WERI-Rb-1 (cell line): ENCODE measurements around the gene SOCS3.
"Not testable (repeated sequence)": the region's sequence is repeated elsewhere in the genome, so short reads cannot be mapped to it uniquely, and the experiment has no call there.

ENCODE experiments used
- DNase-seq: peaks from one replicate; pipeline ENCODE4 v3.0.0-alpha.2; 2020
- H3K27ac ChIP-seq: fragments of 250-450 bp; sonication (Bioruptor Pico); 2 replicates; pipeline ENCODE4 v1.5.1; 2020; ENCODE audit warnings: mild to moderate bottlenecking, moderate library complexity
- H3K27me3 ChIP-seq: fragments of 250-450 bp; sonication (Bioruptor Pico); 2 replicates; pipeline ENCODE4 v1.5.1; 2021; ENCODE audit warnings: mild to moderate bottlenecking, low read depth, moderate library complexity; ENCODE audit not compliant: insufficient read depth, severe bottlenecking
- H3K36me3 ChIP-seq: fragments of 250-450 bp; sonication (Bioruptor Pico); 2 replicates; pipeline ENCODE4 v1.5.1; 2020; ENCODE audit warnings: mild to moderate bottlenecking, moderate library complexity
- H3K4me3 ChIP-seq: 2 replicates; pipeline ENCODE4 v1.5.1; 2011; ENCODE audit warnings: low read depth, mild to moderate bottlenecking, control low read depth, low read length
- H3K9me3 ChIP-seq: fragments of 250-450 bp; sonication (Bioruptor Pico); 2 replicates; pipeline ENCODE4 v1.5.1; 2021; ENCODE audit warnings: mild to moderate bottlenecking, moderate library complexity; ENCODE audit not compliant: severe bottlenecking
- TF ChIP-seq, protein P1 (sequence below): IDR thresholded peaks from 2 replicates; pipeline ENCODE4 v1.5.1; 2011; ENCODE audit warnings: low read depth, mild to moderate bottlenecking, control low read depth, inconsistent platforms, low read length

The SOCS3 gene

GRCh38 chr17:78340183-78340955 is 19.5 kb downstream of the SOCS3 start:
- Histone ChIP-seq H3K9me3 (no peaks in the 10 kb centered on the region), H3K27me3 (no peaks in the 10 kb centered on the region), H3K36me3 (no peaks in the 10 kb centered on the region), H3K27ac (no peak overlapping the region), H3K4me3 (no peak overlapping the region)
- DNase-seq, result no peak
- TF ChIP-seq, protein P1, sequence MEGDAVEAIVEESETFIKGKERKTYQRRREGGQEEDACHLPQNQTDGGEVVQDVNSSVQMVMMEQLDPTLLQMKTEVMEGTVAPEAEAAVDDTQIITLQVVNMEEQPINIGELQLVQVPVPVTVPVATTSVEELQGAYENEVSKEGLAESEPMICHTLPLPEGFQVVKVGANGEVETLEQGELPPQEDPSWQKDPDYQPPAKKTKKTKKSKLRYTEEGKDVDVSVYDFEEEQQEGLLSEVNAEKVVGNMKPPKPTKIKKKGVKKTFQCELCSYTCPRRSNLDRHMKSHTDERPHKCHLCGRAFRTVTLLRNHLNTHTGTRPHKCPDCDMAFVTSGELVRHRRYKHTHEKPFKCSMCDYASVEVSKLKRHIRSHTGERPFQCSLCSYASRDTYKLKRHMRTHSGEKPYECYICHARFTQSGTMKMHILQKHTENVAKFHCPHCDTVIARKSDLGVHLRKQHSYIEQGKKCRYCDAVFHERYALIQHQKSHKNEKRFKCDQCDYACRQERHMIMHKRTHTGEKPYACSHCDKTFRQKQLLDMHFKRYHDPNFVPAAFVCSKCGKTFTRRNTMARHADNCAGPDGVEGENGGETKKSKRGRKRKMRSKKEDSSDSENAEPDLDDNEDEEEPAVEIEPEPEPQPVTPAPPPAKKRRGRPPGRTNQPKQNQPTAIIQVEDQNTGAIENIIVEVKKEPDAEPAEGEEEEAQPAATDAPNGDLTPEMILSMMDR, result no peak

GRCh38 chr17:78338486-78339259 is 21.2 kb downstream of the SOCS3 start:
- DNase-seq, result no peak
- no peaks in the 10 kb centered on the region for H3K27me3 ChIP-seq

GRCh38 chr17:78337244-78338109 is 22.4 kb downstream of the SOCS3 start:
- H3K27ac ChIP-seq, result no peak overlapping the region
- TF ChIP-seq, protein P1, result no peak
- H3K4me3 ChIP-seq, result no peak overlapping the region
- no peaks in the 10 kb centered on the region for H3K27me3 ChIP-seq
- DNase-seq, result no peak
- H3K36me3 ChIP-seq, result no peaks in the 10 kb centered on the region
- H3K9me3 ChIP-seq, result no peaks in the 10 kb centered on the region

More at GRCh38 chr17:78338486-78339259, 21.2 kb downstream of the SOCS3 start:
- no peak overlapping the region for H3K27ac ChIP-seq
- TF ChIP-seq, protein P1, result no peak
- no peaks in the 10 kb centered on the region for H3K9me3 ChIP-seq
- H3K36me3 ChIP-seq, result no peaks in the 10 kb centered on the region
- no peak overlapping the region for H3K4me3 ChIP-seq

DNA sequence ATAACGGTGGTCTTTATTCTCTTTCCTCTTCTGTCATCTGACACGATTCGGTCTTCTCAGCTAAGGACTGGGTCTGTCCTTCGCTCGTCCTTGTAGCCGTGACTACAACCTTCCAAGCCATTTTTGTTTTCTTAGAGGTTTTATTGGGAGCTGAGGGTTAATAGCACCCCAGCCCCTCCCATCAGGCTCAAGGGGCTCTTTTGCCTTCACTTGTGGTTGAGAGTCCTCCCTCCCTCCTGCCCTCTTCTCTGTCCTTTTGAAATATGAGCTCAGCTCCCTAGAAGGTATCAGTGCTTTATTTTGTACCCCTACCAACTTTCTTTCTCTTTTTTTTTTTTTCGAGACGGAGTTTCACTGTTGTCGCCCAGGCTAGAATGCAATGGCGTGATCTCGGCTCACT is 24.7 kb downstream of the SOCS3 start:
- TF ChIP-seq, protein P1, result no peak
- Histone ChIP-seq H3K4me3 (no peak overlapping the region), H3K9me3 (no peaks in the 10 kb centered on the region), H3K27me3 (no peaks in the 10 kb centered on the region), H3K36me3 (no peaks in the 10 kb centered on the region), H3K27ac (no peak overlapping the region)
- DNase-seq, result no peak

GRCh38 chr17:78332991-78333390 is 26.9 kb downstream of the SOCS3 start:
- TF ChIP-seq, protein P1, result no peak
- H3K36me3 ChIP-seq, result no peaks in the 10 kb centered on the region
- H3K27ac ChIP-seq, result no peak overlapping the region
- H3K4me3 ChIP-seq, result no peak overlapping the region
- no peaks in the 10 kb centered on the region for H3K27me3 ChIP-seq
- no peaks in the 10 kb centered on the region for H3K9me3 ChIP-seq
- DNase-seq, result no peak

DNA sequence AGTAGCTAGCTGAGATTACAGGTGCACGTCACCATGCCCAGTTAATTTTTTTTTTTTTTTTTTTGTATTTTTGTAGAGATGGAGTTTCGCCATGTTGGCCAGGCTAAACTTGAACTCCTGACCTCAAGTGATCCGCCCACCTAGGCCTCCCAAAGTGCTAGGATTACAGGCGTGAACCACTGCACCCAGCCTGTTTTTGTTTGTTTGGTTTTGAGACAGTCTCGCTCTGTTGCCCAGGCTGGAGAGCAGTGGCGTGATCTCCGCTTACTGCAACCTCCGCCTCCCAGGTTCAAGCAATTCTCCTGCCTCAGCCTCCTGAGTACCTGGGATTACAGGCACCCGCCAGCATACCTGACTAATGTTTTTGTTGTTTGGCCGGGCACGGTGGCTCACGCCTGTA is 28.5 kb downstream of the SOCS3 start:
- not testable (repeated sequence) for H3K36me3 ChIP-seq, H3K9me3 ChIP-seq, H3K27ac ChIP-seq, H3K27me3 ChIP-seq, H3K4me3 ChIP-seq, DNase-seq
